Neutrophil (primary cell): Measurements from ENCODE around the gene TMEM258.

Experiments used
- H3K27ac ChIP-seq: fragments of 200-600 bp; sonication (generic); 2 replicates; pipeline ENCODE4 v1.5.1; 2016; ENCODE audit warnings: mild to moderate bottlenecking, moderate library complexity
- H3K27me3 ChIP-seq: fragments of 200-600 bp; sonication (generic); 2 replicates; pipeline ENCODE4 v1.6.0; 2016; ENCODE audit warnings: mild to moderate bottlenecking
- H3K36me3 ChIP-seq: fragments of 200-600 bp; sonication (generic); 2 replicates; pipeline ENCODE4 v1.5.1; 2017
- H3K4me1 ChIP-seq, 2 experiments: fragments of 200-600 bp in 1 of 2; sonication (generic) in 1 of 2; 1 replicate in 1 of 2; 2 replicates in 1 of 2; pipeline versions ENCODE4 v1.5.1 to v1.6.1; 2013 to 2016; ENCODE audit warnings: low read depth in 1 of 2, low read length in 1 of 2, mild to moderate bottlenecking in 1 of 2, moderate library complexity in 1 of 2; ENCODE audit not compliant: control insufficient read depth in 1 of 2, insufficient read depth in 1 of 2
- H3K4me3 ChIP-seq, 2 experiments: fragments of 200-600 bp in 1 of 2; sonication (generic) in 1 of 2; 1 replicate in 1 of 2; 2 replicates in 1 of 2; pipeline ENCODE4 v1.5.1; 2013 to 2016; ENCODE audit warnings: low read depth in 1 of 2, low read length in 1 of 2, mild to moderate bottlenecking in 1 of 2, moderate library complexity in 1 of 2
- H3K9me3 ChIP-seq: fragments of 200-600 bp; sonication (generic); 2 replicates; pipeline ENCODE4 v1.5.1; 2016
- TF ChIP-seq, protein P1 (sequence below): fragments of 200-600 bp; sonication (generic); IDR thresholded peaks from 2 replicates; pipeline ENCODE4 v1.5.1; 2016; ENCODE audit warnings: antibody characterized with exemption

The TMEM258 gene

DNA sequence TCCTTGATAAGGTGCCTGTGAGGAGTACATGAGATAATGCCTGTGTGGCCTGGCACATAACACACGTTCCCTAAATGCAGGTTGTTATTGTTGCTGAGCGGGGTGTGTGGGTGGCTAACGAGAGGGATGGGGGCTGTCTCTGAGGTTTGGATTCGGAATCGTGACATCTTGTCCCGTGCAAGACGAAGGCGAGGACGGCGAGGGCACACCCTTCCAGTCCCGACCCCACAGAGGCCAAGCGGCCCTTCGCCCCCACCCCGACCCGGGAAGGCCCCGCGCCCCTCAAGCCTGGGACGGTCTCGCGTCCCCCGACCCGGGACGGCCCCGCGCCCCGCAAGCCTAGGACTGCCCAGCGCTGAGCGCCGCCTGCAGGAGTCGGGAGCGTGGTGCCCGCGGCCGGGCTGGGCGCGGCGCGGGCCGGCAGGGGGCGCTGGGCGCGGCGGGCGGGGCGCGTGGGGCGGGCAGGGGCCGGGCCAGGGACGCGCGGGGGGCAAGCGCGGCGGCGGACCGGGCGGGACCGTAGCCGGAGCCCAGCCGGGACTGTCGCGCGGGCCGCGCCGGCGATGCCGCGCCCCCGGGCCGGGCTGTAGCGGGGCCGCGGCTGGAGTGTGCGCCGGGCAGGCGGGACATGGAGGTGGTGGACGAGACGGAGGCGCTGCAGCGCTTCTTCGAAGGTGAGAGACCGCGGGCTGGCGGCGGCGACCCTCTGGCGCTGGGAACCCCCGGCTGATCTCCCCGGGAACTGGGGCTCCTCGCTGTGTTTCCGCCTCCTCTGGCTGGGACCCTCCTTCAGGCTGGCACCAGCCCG, 40.1 kb downstream of the TMEM258 start, which contains the start of gene MYRF:
Gene MYRF (plus strand): TSS at position 520 of the 808 bp plus-strand sequence. CDS start 109 bp downstream, at position 629.
- no peaks in the 10 kb centered on the region for H3K9me3 ChIP-seq
- no peak within 1 kb of the TSS for H3K27ac ChIP-seq
- H3K27me3 ChIP-seq, result peaks cover 72% of the 10 kb centered on the region
- TF ChIP-seq, protein P1, sequence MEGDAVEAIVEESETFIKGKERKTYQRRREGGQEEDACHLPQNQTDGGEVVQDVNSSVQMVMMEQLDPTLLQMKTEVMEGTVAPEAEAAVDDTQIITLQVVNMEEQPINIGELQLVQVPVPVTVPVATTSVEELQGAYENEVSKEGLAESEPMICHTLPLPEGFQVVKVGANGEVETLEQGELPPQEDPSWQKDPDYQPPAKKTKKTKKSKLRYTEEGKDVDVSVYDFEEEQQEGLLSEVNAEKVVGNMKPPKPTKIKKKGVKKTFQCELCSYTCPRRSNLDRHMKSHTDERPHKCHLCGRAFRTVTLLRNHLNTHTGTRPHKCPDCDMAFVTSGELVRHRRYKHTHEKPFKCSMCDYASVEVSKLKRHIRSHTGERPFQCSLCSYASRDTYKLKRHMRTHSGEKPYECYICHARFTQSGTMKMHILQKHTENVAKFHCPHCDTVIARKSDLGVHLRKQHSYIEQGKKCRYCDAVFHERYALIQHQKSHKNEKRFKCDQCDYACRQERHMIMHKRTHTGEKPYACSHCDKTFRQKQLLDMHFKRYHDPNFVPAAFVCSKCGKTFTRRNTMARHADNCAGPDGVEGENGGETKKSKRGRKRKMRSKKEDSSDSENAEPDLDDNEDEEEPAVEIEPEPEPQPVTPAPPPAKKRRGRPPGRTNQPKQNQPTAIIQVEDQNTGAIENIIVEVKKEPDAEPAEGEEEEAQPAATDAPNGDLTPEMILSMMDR, result no peak
- peaks cover 0 to 4% of the 10 kb centered on the region in 2 experiments for H3K4me1 ChIP-seq
- no peaks in the 10 kb centered on the region for H3K36me3 ChIP-seq
- no peak within 1 kb of the TSS for H3K4me3 ChIP-seq

DNA sequence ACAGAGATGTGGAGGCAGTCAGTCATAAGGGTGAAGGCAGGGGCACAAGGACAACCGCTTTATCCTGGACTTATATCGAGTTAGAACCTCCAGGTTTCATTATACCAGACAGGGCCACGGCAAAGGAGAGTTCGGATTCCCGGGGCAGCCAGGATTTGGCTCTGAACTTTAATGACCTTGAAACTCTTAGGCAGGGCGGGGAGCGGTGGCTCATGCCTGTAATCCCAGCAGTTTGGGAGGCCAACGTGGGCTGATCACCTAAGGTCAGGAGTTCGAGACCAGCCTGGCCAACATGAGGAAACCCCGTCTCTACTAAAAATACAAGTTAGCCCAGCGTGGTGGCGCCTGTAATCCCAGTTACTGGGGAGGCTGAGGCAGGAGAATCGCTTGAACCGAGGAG, 41.0 kb downstream of the TMEM258 start:
- Histone ChIP-seq H3K4me1 (peaks cover 0 to 4% of the 10 kb centered on the region in 2 experiments), H3K27ac (no peak overlapping the region), H3K4me3 (no peak overlapping the region), H3K9me3 (no peaks in the 10 kb centered on the region), H3K36me3 (no peaks in the 10 kb centered on the region), H3K27me3 (peaks cover 72% of the 10 kb centered on the region)
- TF ChIP-seq, protein P1, result no peak

DNA sequence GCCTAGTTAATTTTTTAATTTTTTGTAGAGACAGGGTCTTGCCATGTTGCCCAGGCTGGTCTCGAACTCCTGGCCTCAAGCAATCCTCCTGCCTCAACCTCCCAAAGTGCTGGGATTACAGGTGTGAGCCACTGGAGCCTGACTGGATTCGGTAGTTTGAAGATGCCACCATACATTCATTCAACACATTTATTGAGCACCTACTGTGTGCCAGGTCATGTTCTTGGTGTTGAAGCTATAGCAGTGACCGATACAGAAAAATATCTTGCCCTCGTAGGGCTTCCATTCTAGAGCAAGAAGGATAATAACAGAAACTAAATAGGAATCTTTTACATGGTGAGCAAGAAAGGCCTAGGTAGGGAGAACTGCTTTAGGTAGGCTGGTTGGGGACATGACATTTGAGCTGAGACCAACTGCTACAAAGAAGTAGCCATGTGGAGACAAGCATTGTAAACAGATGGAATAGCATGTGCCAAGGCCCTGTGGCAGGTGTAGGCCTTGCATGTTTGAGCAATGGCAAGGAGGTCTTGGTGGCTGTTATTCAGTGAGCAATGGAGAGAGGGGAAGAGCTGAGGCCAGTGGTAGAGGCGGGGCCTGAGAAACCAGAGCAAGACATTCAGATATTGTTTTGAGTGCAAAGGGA, 41.6 kb downstream of the TMEM258 start:
- Histone ChIP-seq H3K27ac (no peak overlapping the region), H3K36me3 (no peaks in the 10 kb centered on the region), H3K4me3 (no peak overlapping the region), H3K4me1 (peaks cover 0 to 4% of the 10 kb centered on the region in 2 experiments), H3K9me3 (no peaks in the 10 kb centered on the region), H3K27me3 (peaks cover 72% of the 10 kb centered on the region)
- TF ChIP-seq, protein P1, result no peak

DNA sequence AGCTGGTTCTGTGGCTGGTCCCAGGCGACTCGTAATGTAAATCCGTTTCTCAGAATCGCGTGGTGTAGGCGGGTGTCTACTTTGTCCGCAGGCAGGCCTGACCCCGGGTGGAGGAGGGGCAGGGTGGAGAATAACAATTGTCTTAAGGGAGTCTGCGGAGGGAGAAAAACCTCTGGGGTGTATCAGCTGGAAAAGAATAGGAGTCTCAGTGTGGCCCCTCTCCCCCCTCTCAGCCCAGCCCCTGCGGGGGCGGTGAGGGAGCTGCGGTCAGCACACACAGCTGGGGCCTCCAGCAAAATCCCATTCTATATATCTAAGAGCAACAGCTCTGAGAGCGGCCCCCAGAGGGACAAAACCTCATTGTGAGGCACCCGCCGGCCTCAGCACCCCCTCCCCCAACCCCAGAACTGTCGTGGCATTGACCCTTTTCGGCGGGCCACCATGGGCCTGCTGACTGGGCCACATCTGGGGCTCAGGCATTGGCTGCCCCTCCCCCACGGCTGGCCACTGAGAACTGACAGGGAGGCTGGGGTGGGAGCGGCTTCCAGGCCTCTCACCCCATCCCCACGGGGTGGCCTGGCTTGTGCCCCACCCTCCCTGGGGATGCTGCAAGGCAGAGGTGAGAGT, 42.7 kb downstream of the TMEM258 start:
- Histone ChIP-seq H3K36me3 (no peaks in the 10 kb centered on the region), H3K9me3 (no peaks in the 10 kb centered on the region), H3K4me3 (no peak overlapping the region), H3K27me3 (peaks cover 70% of the 10 kb centered on the region), H3K27ac (no peak overlapping the region), H3K4me1 (peaks cover 0 to 4% of the 10 kb centered on the region in 2 experiments)
- TF ChIP-seq, protein P1, result no peak

DNA sequence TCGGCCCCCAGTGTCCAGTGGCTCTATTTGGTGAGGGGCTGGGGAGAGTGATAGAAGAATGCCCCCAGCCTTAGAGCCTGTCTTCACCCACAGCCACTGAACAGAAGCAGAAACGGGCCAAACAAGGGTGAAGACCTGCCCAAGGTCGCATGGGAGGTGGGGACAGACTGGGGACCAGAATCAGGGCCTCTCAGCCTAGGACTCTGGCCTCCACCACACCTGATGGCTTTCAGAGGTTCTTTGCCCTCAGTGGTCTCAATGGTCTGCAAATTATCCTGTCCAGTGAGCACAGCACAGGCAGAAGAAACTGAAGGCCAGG, 44.5 kb downstream of the TMEM258 start:
- Histone ChIP-seq H3K4me3 (no peak overlapping the region), H3K27ac (no peak overlapping the region), H3K9me3 (no peaks in the 10 kb centered on the region), H3K27me3 (peaks cover 52% of the 10 kb centered on the region), H3K36me3 (no peaks in the 10 kb centered on the region), H3K4me1 (peaks cover 0 to 4% of the 10 kb centered on the region in 2 experiments)
- TF ChIP-seq, protein P1, result no peak
